Activated CD8-positive, alpha-beta memory T cell treated with anti-CD3 and anti-CD28 coated beads, Interleukin-2, amount 50 U/mL, for 4 hours (primary cell): ENCODE data around the gene LAMA3.

Experiments used
- DNase-seq: peaks from one replicate; pipeline ENCODE4 v3.0.0-alpha.2; 2020

Gene LAMA3, protein sequence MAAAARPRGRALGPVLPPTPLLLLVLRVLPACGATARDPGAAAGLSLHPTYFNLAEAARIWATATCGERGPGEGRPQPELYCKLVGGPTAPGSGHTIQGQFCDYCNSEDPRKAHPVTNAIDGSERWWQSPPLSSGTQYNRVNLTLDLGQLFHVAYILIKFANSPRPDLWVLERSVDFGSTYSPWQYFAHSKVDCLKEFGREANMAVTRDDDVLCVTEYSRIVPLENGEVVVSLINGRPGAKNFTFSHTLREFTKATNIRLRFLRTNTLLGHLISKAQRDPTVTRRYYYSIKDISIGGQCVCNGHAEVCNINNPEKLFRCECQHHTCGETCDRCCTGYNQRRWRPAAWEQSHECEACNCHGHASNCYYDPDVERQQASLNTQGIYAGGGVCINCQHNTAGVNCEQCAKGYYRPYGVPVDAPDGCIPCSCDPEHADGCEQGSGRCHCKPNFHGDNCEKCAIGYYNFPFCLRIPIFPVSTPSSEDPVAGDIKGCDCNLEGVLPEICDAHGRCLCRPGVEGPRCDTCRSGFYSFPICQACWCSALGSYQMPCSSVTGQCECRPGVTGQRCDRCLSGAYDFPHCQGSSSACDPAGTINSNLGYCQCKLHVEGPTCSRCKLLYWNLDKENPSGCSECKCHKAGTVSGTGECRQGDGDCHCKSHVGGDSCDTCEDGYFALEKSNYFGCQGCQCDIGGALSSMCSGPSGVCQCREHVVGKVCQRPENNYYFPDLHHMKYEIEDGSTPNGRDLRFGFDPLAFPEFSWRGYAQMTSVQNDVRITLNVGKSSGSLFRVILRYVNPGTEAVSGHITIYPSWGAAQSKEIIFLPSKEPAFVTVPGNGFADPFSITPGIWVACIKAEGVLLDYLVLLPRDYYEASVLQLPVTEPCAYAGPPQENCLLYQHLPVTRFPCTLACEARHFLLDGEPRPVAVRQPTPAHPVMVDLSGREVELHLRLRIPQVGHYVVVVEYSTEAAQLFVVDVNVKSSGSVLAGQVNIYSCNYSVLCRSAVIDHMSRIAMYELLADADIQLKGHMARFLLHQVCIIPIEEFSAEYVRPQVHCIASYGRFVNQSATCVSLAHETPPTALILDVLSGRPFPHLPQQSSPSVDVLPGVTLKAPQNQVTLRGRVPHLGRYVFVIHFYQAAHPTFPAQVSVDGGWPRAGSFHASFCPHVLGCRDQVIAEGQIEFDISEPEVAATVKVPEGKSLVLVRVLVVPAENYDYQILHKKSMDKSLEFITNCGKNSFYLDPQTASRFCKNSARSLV (N-terminal part only)

GRCh38 chr18:23689031-23689615 lies at the start of gene LAMA3:
Gene LAMA3 (plus strand): TSS chr18:23689453. CDS start chr18:23689684, 231 bp downstream.
- peak; percentile 21 for DNase-seq

- DNase-seq, result no peak
These were observed 49.2 kb upstream of the LAMA3 start for GRCh38 chr18:23640052-23640451.

DNA sequence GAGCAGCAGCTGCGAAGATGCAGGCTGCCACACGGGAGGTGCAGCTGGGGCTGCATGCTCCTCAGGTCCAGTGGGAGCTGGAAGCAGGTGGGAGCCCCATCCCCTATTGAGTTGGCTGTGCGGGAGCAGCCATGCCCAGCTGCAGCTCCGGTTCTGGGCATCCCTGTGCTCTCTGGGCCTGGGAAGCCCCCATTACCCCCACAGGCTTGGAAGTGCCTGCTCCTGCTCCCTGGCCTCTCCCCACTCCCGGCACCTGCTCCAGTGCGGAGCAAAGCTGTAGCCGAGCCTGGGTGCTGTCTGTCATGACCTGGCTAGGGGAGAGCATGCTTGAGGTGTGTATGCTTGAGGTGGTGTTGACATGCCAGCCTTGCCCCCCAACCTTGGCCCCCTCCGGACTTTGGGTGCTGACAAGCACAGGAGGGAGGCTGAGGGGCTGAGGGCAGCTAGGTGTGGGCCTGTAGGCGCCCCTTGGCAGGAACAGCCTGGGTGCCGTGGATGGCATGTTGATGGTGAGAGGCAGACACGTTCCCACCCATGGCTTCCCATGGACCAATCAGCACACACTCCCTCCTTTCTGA lies 48.0 kb upstream of the LAMA3 start:
- no peak for DNase-seq

GRCh38 chr18:23641937-23642666 lies 47.2 kb upstream of the LAMA3 start:
- DNase-seq, result no peak

DNA sequence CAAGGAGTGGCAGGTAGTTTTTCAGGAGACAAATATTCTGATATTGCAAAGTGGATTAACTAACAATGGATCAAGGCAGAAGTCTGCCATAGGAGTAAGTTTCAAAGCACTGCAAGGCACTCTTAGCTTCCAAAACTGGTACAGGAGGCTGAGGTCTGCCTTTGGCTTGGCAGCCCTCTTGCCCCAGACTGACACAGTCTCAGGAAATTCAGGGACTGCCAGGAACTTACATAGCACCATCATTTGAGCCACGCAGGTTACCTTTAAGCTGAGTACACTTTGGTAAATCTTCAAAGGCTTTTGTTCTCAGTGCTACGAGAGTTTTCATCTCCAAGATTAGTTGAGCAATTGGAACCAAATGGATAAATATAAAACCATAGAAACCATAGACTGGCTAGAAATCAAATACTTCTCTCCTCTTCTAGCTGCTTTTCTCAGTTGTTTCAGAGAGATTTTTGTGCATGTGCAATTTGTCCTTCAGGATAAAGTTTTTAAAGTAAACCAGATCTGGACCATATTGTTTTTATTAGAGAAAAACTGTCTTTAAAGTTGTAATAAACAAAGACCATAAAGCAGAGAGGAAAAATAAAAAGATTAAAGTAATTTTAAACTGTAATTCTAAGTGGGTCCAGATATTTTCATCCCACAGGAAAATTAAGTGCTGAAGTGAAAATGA lies 45.3 kb upstream of the LAMA3 start:
- no peak for DNase-seq

GRCh38 chr18:23645568-23646175 lies 43.6 kb upstream of the LAMA3 start:
- DNase-seq, result no peak

DNA sequence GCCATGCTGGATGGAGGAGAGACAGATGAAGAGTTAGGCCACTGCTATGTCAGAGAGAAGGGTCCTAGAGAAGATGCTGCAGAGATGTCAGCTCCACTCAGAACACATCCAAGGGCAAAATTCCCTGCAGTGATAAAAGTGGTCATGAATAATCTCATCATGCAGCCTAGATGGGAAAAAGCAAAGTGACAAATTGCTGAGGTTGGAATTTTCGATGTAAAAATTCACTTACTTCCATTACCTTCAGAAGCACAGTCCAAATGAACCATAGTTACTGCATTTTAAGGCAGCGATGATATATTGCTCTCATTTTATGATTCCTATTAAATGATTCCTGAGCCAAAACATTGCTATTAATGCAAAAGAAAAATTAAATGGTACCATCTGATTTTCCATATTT lies 43.0 kb upstream of the LAMA3 start:
- DNase-seq, result no peak

DNA sequence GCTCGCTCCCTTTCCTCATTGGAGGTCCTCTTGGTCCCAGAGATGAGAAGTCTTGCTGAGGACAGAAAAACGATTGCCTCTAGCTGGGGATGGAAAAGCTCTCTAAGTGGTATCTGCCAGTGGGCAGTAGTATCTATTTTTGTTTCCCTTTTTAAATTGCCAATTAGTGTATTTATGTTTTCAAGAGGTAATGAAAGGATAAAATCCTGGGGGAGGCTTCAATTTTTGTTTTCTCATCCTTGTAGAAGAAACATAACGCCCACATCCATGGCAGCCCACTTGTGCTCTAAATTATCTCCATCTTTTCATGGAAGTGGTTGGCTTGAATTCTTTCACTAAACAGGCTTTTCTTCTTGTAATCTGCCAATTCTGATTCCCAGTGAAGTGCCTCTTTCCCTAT lies 40.8 kb upstream of the LAMA3 start:
- no peak for DNase-seq

- DNase-seq, result no peak
These were observed 40.2 kb upstream of the LAMA3 start for GRCh38 chr18:23648940-23649607.

GRCh38 chr18:23650968-23651927 lies 38.0 kb upstream of the LAMA3 start:
- no peak for DNase-seq

DNA sequence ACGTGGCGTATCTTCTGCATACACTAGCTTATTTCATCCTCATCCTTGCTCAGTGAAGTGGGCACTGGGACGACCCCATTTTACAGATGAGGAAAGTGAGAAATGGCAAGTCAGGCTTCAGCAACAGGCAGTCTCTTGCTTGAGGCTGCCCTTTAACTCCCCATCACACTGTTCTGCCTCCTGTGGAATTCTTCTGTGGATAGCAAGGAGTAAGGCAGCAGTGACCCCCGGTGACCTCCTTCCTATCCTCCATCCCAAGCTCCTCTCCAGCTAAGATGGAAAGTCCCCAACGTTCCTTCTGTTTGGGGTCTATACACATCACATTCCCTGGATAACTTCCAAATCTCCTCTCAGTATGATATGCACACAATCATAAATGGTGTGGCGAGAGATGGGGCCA lies 37.0 kb upstream of the LAMA3 start:
- DNase-seq, result no peak

- DNase-seq, result no peak
These were observed 31.0 kb upstream of the LAMA3 start for GRCh38 chr18:23658285-23658684.

- no peak for DNase-seq
These were observed 27.4 kb upstream of the LAMA3 start for GRCh38 chr18:23661735-23662308.

- DNase-seq, result peak; percentile 44
These were observed 26.7 kb upstream of the LAMA3 start, which contains the start of gene ANKRD29 for GRCh38 chr18:23662309-23663263. Gene ANKRD29 (minus strand): TSS chr18:23662911. CDS start chr18:23662730, 181 bp downstream.

GRCh38 chr18:23664674-23665073 lies 24.6 kb upstream of the LAMA3 start:
- DNase-seq, result no peak

- no peak for DNase-seq
These were observed 22.1 kb upstream of the LAMA3 start for GRCh38 chr18:23667114-23667513.

DNA sequence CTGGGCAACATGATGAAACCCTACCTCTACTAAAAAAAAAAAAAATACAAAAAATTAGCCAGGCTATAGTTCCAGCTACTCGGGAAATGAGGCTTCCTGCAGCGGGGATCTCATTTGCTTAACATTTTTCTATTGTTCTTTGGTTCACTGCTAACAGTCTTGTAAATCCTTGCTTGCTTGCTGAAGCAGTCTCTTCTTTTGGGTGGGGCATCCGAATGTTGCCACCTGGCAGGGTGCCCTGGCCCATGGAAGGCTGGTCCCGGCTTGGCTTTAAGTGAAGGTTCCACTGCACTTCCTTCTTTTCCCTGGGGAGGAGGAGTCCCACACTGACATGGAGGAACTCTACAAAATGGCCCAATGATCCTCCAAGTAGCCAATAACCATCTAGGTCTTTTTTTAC lies 20.5 kb upstream of the LAMA3 start:
- DNase-seq, result no peak
